GM10248 (cell line): Measurements from ENCODE around the gene ACAA1.

Experiments used
- CTCF ChIA-PET: fragments of 300-600 bp; sonication (Branson Sonifier 250); formaldehyde crosslinking; extraction: SDS; loops from one replicate; lab custom pipeline; 2021; ENCODE audit warnings: antibody characterized with exemption; lab: Yijun Ruan, JAX
- POLR2A ChIA-PET: fragments of 350-650 bp; sonication (Branson Sonifier 250); formaldehyde crosslinking; extraction: SDS; loops from one replicate; lab custom pipeline; 2020; ENCODE audit warnings: antibody characterized with exemption; lab: Yijun Ruan, JAX
- DNase-seq: peaks from one replicate; pipeline ENCODE4 v3.0.0; 2012; ENCODE audit errors: extremely low spot score
- TF ChIP-seq, protein P1 (sequence below): IDR thresholded peaks from 2 replicates; pipeline ENCODE4 v1.5.1; 2012; ENCODE audit warnings: mild to moderate bottlenecking, low read depth; ENCODE audit errors: extremely low read depth, missing control alignments, control extremely low read depth

The ACAA1 gene

DNA sequence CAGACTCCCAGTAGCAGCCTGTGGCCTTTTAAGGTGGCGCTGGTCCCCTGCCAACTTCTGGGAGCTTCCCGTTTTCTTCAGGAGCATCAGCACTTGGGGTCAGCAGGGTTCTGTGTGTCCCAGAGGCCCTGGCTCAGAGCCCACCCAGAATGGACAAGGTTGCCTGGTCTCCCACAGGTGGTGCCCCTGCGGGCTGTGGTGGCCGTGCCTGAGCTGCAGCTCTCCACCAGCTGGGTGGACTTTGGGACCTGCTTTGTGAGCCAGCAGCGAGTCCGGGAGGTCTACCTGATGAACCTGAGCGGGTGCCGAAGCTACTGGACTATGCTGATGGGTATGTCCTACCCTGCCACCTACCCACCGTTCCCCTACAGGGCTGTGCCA lies 15.5 kb downstream of the ACAA1 start:
- ChIA-PET CTCF (interaction anchor here (0.8 to 7.0 kb wide), 5 partner anchors 9 to 359 kb away, joined by 3 to 71 read pairs (median 5); partner anchors contain the start of gene XYLB), POLR2A (no interaction called here)
- DNase-seq = no peak
- TF ChIP-seq, protein P1, sequence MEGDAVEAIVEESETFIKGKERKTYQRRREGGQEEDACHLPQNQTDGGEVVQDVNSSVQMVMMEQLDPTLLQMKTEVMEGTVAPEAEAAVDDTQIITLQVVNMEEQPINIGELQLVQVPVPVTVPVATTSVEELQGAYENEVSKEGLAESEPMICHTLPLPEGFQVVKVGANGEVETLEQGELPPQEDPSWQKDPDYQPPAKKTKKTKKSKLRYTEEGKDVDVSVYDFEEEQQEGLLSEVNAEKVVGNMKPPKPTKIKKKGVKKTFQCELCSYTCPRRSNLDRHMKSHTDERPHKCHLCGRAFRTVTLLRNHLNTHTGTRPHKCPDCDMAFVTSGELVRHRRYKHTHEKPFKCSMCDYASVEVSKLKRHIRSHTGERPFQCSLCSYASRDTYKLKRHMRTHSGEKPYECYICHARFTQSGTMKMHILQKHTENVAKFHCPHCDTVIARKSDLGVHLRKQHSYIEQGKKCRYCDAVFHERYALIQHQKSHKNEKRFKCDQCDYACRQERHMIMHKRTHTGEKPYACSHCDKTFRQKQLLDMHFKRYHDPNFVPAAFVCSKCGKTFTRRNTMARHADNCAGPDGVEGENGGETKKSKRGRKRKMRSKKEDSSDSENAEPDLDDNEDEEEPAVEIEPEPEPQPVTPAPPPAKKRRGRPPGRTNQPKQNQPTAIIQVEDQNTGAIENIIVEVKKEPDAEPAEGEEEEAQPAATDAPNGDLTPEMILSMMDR = no peak

DNA sequence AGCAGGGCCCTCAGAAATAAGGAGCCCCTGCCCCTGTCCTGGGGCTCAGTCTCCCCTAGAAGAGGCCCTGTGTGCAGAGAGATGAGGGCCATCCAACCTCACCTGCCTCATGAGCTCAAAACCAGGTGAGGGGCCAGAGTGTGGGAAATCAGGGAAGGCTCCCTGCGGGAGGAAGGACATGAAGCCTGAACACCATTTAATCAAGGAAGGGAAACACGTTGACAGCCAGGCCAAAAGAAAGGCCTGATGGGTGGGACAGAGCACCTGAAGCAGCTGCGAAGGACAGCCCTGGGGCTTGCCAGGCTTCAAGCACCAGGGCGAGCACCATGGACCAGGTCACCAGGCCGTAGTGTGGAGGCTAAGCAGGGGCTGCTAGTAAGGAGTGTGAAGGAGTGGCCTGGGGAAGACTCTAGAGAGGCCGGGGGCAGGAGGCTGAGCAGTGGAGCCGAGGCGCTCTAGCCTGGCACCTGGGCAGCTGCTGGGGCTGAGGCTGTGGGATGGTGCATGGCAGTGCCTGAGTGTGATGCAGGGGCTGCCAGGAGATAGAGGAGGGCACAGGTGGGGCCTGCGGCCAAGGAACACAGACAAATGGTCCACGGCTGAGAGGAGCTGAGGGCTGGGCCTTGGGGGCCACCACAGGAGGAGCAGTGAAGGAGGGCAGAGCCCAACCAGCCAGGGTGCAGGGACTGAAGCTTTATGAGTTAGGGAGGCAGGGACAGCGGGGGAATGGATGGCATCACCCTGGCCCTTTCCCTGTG lies 16.1 kb downstream of the ACAA1 start:
- no peak for DNase-seq
- ChIA-PET CTCF (interaction anchor here (0.8 to 7.0 kb wide), 7 partner anchors 9 to 359 kb away, joined by 3 to 71 read pairs (median 4); partner anchors contain the start of gene XYLB), POLR2A (no interaction called here)
- TF ChIP-seq, protein P1 = no peak

DNA sequence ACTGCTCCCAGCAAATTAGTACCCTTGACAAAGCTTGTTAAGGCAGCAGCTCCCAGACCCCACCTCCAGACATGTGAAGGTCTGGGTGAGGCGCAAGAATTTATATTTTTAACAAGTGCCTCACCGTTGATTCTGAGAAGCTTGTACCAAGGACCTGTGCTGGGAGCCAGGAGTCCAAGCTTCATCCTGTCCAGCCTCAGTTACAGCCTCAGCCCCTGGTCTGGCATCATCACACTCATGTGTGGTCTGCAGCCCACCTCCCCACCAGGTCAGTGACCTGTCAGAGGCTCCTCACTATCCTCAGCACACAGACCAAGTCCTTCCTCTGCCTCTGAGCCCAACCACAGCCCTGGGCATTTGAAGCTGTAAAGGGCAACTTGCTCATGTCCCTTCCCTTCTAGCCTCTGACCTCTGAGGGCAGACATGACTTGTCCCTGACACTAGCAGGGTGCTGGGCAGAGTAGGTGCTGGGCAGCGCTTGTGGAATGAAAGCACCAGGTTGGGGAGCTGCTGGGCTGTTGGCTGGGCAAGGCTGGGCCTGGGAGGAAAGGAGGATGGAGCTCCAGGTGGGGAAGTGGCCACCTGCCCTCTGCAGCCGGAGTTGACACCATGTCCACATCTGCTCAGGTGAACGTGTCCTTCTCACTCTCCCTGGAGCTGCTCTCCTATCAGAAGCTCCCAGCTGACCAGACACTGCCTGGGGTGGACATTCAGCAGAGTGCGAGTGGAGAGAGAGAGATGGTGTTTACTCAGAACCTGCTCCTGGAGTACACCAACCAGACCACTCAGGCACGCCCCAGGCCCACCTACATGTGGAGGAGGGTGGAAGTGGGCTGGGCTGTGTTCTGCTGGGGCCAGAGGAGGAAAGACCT lies 16.9 kb downstream of the ACAA1 start:
- no peak for DNase-seq
- POLR2A ChIA-PET = no interaction called here
- CTCF ChIA-PET = interaction anchor here (0.9 to 7.0 kb wide), 12 partner anchors 11 to 361 kb away, joined by 3 to 71 read pairs (median 4); partner anchors contain the start of gene XYLB
- TF ChIP-seq, protein P1 = no peak

DNA sequence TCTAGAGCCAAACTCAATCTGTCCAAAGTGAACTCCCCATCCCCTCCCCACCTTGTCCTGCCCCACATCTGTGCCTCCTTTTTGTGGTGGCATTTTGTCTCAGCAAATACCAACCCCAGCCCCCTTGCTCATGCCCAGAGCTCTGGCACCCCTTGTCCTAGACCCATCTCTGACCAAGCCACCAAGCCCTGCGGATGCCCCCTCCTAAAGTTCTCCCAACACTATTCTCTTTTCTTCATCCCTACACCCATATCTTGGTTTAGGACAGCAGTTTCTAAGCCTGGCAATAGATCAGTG lies 17.7 kb downstream of the ACAA1 start:
- TF ChIP-seq, protein P1 = no peak
- ChIA-PET POLR2A (no interaction called here), CTCF (interaction anchor here (1.0 to 7.0 kb wide), 15 partner anchors 10 to 377 kb away, joined by 3 to 71 read pairs (median 4); partner anchors contain the start of genes EXOG and XYLB)
- no peak for DNase-seq

DNA sequence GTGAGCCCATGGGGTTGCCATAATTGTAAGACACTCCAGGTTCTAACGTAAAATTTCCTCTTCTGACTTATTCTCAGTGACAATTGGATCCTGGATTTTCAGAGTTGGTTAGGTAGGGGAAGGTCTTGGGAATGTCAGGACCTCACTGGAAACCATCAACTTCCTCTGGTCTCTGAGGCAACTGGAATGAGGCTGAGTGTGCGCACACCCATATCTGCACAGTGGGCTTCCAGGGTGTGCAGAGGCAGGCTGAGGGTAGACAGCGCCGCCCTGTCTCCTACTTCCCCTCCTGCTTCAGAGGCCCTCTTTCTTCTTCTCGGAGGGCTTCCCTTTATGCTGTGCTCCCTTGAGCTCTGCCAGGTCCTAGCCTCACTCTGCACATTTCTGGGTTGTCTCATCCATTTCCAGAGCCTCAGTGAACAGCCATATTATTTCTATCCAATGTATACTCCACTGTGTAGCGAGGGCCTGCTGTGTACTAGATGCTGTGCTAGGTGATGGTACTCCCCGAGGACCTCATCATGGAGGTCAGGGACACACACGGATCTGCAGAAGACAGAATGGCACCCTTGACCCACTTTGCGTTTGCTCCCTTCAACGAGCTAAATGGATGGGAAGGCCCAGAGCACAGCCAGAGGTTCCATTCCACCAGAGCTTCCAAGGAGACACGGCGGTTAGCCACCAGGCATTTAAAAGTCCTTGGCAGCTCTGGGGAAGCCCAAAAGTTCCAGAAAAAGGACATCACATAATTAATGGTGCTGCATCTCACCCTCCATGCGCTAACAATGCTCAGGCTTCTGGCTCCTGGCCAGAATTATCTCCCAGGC lies 18.3 kb downstream of the ACAA1 start:
- TF ChIP-seq, protein P1 = no peak
- POLR2A ChIA-PET = no interaction called here
- no peak for DNase-seq
- CTCF ChIA-PET = interaction anchor here (0.7 to 7.0 kb wide), 22 partner anchors 7 to 378 kb away, joined by 3 to 71 read pairs (median 4); partner anchors contain the start of genes EXOG, OXSR1 and XYLB
